GM10248 (cell line): ENCODE results near the gene CCDC8.

Source experiments
- CTCF ChIA-PET: fragments of 300-600 bp; sonication (Branson Sonifier 250); formaldehyde crosslinking; extraction: SDS; loops from one replicate; lab custom pipeline; 2021; ENCODE audit warnings: antibody characterized with exemption; lab: Yijun Ruan, JAX
- POLR2A ChIA-PET: fragments of 350-650 bp; sonication (Branson Sonifier 250); formaldehyde crosslinking; extraction: SDS; loops from one replicate; lab custom pipeline; 2020; ENCODE audit warnings: antibody characterized with exemption; lab: Yijun Ruan, JAX
- DNase-seq: peaks from one replicate; pipeline ENCODE4 v3.0.0; 2012; ENCODE audit errors: extremely low spot score
- CTCF ChIP-seq: IDR thresholded peaks from 2 replicates; pipeline ENCODE4 v1.5.1; 2012; ENCODE audit warnings: mild to moderate bottlenecking, low read depth; ENCODE audit errors: extremely low read depth, missing control alignments, control extremely low read depth

Gene CCDC8

DNA sequence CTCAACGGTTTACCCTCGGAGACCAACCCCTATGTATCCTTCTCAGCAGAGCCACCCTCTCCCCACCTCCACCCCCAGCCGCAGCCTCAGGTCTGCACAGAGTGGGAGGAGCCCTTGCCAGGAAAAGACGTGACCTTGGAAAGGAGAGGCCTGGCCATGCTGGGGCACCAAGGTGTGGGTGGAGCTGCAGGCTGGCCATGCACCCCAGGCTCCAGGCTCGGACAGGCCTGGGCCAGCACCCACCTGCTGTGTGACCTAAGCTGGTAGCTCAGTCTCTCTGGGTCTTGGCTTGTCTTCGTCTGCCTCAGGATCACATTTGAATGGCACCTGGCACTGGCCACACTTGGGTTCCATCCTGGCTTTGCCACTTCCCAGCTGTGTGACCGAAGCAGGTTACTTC, 29.5 kb downstream of the CCDC8 start:
- CTCF ChIA-PET: interaction anchor here (1.6 to 2.4 kb wide), 2 partner anchors 11 to 13 kb away, joined by 6 to 14 read pairs; no protein-coding TSS in a partner anchor
- DNase-seq: no peak
- no peak for TF ChIP-seq CTCF
- POLR2A ChIA-PET: no interaction called here

- TF ChIP-seq CTCF: no peak
- DNase-seq: no peak
- POLR2A ChIA-PET: no interaction called here
- CTCF ChIA-PET: interaction anchor here (1.6 to 2.4 kb wide), 2 partner anchors 12 to 13 kb away, joined by 6 to 14 read pairs; no protein-coding TSS in a partner anchor
Measured at GRCh38 chr19:46383171-46383815, 30.1 kb downstream of the CCDC8 start.

DNA sequence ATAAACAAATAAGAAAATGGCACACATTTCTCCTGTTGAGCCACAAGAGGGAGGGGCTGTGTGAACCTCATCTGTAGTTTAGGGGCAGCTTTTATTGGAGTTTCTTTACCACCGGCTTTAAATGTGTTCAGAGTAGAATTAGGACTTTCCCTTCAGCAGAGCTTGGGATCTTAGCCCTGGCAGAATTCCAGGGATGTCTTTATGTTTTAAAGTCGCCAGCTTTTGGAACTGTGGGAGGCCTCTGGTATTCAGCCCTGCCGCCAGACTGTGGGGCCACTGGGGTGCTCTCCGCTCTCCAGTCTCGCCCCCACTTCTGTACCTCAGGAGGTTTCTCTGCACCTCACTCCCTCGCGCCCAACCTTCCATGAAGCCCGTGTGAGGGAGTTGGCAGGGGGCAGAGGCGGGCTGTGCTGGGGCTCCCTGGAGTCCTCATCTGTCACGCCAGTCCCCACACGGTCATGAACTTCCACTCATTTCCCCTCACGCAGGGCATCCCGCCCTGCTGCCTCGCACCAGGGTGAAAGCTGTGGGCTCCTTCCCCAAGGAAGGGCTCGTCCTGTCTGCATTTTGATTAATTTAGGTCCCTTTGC, 31.5 kb downstream of the CCDC8 start:
- ChIA-PET CTCF (interaction anchor here (1.1 to 1.6 kb wide), 4 partner anchors 11 to 14 kb away, joined by 4 to 6 read pairs (median 6); no protein-coding TSS in a partner anchor), POLR2A (no interaction called here)
- no peak for DNase-seq
- no peak for TF ChIP-seq CTCF

DNA sequence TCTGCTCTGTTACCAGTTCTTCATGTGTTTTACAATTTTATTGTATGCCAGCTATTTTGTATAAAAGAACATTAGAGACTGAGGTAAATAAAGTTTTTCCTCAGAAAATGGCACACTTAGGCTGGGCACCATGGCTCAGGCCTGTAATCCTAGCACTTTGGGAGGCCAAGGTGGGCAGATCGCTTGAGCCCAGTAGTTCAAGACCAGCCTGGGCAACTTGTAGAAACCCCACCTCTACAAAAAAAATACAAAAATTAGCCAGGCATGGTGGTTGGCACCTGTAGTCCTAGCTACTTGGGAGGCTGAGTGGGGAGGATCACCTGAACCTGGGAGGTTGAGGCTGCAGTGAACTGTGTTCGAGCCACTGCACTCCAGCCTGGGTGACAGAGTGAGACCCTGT, 32.0 kb downstream of the CCDC8 start:
- ChIA-PET CTCF (interaction anchor here (1.4 to 1.6 kb wide), 2 partner anchors 13 to 15 kb away, joined by 4 to 5 read pairs; no protein-coding TSS in a partner anchor), POLR2A (no interaction called here)

DNA sequence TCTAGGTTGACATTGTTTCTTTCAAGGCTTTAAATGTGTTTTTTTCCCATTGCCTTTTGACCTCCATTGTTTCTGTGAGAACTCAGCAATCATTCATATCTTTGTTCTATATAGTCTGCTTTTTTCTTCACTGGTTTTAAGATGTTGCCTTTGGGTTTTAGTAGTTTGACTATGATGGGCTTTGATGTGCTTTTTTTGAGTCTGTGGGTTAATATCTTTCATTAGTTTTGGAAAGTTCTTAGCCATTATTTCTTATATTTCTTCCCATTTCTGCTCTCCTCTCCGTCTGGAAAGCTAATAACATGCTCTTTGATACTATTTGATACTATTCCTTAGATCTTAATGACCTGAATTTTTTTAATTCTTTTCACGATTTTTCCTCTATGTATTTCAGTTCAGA, 32.7 kb downstream of the CCDC8 start:
- CTCF ChIA-PET: interaction anchor here (1.4 to 1.6 kb wide), 2 partner anchors 13 to 15 kb away, joined by 4 to 5 read pairs; no protein-coding TSS in a partner anchor
- no peak for DNase-seq
- POLR2A ChIA-PET: no interaction called here
- no peak for TF ChIP-seq CTCF

More for the DNA sequence above, 32.0 kb downstream of the CCDC8 start:
- DNase-seq: no peak
- no peak for TF ChIP-seq CTCF

DNA sequence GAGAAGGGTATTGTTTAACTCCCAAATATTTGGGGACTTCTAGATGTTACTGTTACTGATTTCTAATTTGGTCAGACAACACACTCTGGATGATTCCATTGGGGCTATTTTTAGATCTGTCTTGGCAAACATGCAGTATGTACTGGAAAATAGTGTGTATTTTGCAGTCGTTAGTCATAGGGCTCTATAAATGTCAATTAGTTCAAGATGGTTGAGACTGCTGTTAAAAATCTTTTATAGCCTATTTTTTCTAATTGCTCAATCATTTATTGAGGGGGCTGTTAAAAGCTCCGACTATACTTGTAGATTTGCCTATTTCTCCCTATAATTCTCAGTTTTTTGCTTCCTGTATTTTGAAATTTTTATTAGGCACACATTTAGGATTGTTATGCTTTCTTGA, 35.1 kb downstream of the CCDC8 start:
- no peak for TF ChIP-seq CTCF
- DNase-seq: no peak
- ChIA-PET POLR2A (no interaction called here), CTCF (interaction anchor here (1.5 to 1.9 kb wide), 3 partner anchors 8 to 112 kb away, joined by 3 to 7 read pairs (median 6); partner anchors contain the start of gene PPP5C)
